ENCODE results near the gene CASQ1. TPM values are rescaled to one million over a fixed set of nuclear protein-coding genes. Genes with fewer than 3 reads are reported as not detected.
A peak's percentile ranks its signal among the peaks of the same experiment; 100 is the strongest.

Gene CASQ1
- total RNA-seq, 6 donors from 2014 or later: 0.17 to 0.91 TPM; not detected in 4

- TF ChIP-seq POLR2A (IDR thresholded peaks at IDR 0.05): no peak
- TF ChIP-seq CTCF (IDR thresholded peaks at IDR 0.05): no peak
- no peak for TF ChIP-seq POLR2AphosphoS5 (IDR thresholded peaks at IDR 0.05)
- no peak for TF ChIP-seq EP300 (IDR thresholded peaks at IDR 0.05)
- no peak for DNase-seq
- no peak overlapping the region for H3K27ac ChIP-seq
- peaks cover 8 to 17% (median 11%) of the 10 kb centered on the region in 4 donors for H3K4me1 ChIP-seq
- H3K4me3 ChIP-seq: no peak overlapping the region
- H3K27me3 ChIP-seq: no peaks in the 10 kb centered on the region
- ATAC-seq (ENCODE audit: low FRiP score in 2 of 2): no peak
- H3K36me3 ChIP-seq: peaks cover under 1 to 17% (median 7%) of the 10 kb centered on the region in 4 donors
- H3K9me3 ChIP-seq: no peaks in the 10 kb centered on the region
- 87 to 94% methylated on average over 1 of the region's 1 CpG for WGBS, 2 donors
Measured at GRCh38 chr1:160247053-160247452, 56.7 kb downstream of the CASQ1 start.

- H3K9me3 ChIP-seq: no peaks in the 10 kb centered on the region
- no peak for TF ChIP-seq POLR2AphosphoS5 (IDR thresholded peaks at IDR 0.05)
- no peak for TF ChIP-seq POLR2A (IDR thresholded peaks at IDR 0.05)
- TF ChIP-seq EP300 (IDR thresholded peaks at IDR 0.05): no peak
- TF ChIP-seq CTCF (IDR thresholded peaks at IDR 0.05): no peak
- no peaks in the 10 kb centered on the region for H3K27me3 ChIP-seq
- H3K27ac ChIP-seq: peak overlapping the region in 1 of 4 donors; percentile 9
- DNase-seq: no peak
- H3K4me3 ChIP-seq: no peak overlapping the region
- no peak for ATAC-seq (ENCODE audit: low FRiP score in 2 of 2)
- peaks cover 6 to 15% (median 9%) of the 10 kb centered on the region in 4 donors for H3K4me1 ChIP-seq
- peaks cover 0 to 8% (median 1%) of the 10 kb centered on the region in 4 donors for H3K36me3 ChIP-seq
Measured at GRCh38 chr1:160251011-160251410, 60.6 kb downstream of the CASQ1 start.

Other genes with a start within 250 kb of the CASQ1 start
- gene IGSF9, start 245.0 kb upstream of the CASQ1 start, total RNA-seq: 1 to 10 TPM in 4 of 6 donors, under 1 TPM in 2; 0.55 to 2.3 (median 1.5) TPM
- under 1 TPM in 1 of 6 donors, not detected in 5; 0.34 TPM for gene SLAMF9, start 236.3 kb upstream of the CASQ1 start, total RNA-seq
- 1 to 10 TPM; 2.8 to 6.5 (median 6.0) TPM for gene PIGM, start 158.6 kb upstream of the CASQ1 start, total RNA-seq
- under 1 TPM in 1 of 6 donors, not detected in 5; 0.11 TPM for gene KCNJ10, start 120.4 kb upstream of the CASQ1 start, total RNA-seq
- gene KCNJ9, start 109.0 kb upstream of the CASQ1 start, total RNA-seq: not detected
- 10 to 100 TPM; 13.6 to 43.8 (median 36.9) TPM for gene IGSF8, start 92.0 kb upstream of the CASQ1 start, total RNA-seq
- 10 to 100 TPM in 2 of 6 donors, 1 to 10 TPM in 4; 2.2 to 36.7 (median 3.8) TPM for gene ATP1A2, start 74.8 kb upstream of the CASQ1 start, total RNA-seq
- under 1 TPM in 2 of 6 donors, not detected in 4; 0.52 to 0.61 TPM for gene ATP1A4, start 39.0 kb upstream of the CASQ1 start, total RNA-seq
- gene PEA15, start 14.8 kb downstream of the CASQ1 start, total RNA-seq: 100 to 1,000 TPM in 1 of 6 donors, 10 to 100 TPM in 5; 30.4 to 174 (median 67.9) TPM
- gene DCAF8, start 72.0 kb downstream of the CASQ1 start, total RNA-seq: 100 to 1,000 TPM; 108 to 340 (median 155) TPM
- gene PEX19, start 94.6 kb downstream of the CASQ1 start, total RNA-seq: 10 to 100 TPM; 28.3 to 69.1 (median 40.6) TPM
- 100 to 1,000 TPM in 5 of 6 donors, 10 to 100 TPM in 1; 99.4 to 165 (median 141) TPM for gene COPA, start 152.7 kb downstream of the CASQ1 start, total RNA-seq
- 100 to 1,000 TPM in 2 of 6 donors, 10 to 100 TPM in 4; 55.9 to 116 (median 70.8) TPM for gene NCSTN, start 152.8 kb downstream of the CASQ1 start, total RNA-seq
- 1 to 10 TPM in 1 of 6 donors, under 1 TPM in 2, not detected in 3; 0.20 to 1.0 (median 0.33) TPM for gene NHLH1, start 176.5 kb downstream of the CASQ1 start, total RNA-seq
- 1 to 10 TPM; 2.0 to 4.8 (median 2.7) TPM for gene VANGL2, start 210.0 kb downstream of the CASQ1 start, total RNA-seq